KG1 (cell line): ENCODE measurements around the gene RNASE8.

Experiments used
- DNase-seq: peaks from one replicate; lab custom pipeline; 2025; lab: John Stamatoyannopoulos, UW

RNASE8 gene

DNA sequence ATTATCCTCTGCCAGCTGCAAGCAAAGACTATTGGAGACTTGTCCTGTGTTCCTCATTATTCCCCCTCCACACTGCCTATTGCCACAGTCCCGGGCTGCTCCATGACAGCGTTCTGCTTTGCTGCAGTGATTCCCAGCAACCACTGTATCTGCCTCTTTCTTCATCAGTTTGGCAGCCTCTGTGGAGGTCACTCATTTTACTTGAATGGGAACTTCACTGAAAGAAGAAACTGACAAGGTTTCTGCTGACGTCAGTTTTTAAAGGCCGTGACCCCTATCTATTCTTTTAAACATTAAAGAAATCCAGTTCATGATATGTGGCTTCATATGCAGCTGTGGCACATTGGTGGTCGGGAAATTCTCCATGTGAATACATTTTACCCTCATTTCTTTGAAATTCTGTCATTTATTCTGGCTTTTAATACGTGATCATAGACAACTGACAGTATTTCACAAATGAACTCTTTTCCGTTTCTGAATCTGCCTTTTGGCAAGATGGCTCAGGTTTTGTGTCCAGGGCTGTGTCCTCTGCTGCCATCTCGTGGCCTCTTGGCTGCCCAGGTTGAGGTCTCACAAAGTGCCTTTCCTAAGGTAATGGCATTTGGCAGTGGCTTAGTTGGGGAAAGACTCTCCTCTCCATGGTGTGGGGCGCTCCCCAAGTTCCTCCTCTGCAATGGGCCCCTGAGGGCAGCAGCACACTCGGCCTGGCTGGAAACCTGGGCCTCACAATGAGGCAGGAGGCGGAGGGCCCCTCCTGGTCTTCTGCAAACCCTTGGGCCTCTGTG is 49.1 kb downstream of the RNASE8 start:
- DNase-seq: peak; percentile 53

- DNase-seq: no peak
These were observed 49.7 kb downstream of the RNASE8 start for GRCh38 chr14:21107283-21107800.
